ENCODE results near the gene FCGR1A.
"Not testable (repeated sequence)": the region's sequence is repeated elsewhere in the genome, so short reads cannot be mapped to it uniquely, and the experiment has no call there.

FCGR1A gene

DNA sequence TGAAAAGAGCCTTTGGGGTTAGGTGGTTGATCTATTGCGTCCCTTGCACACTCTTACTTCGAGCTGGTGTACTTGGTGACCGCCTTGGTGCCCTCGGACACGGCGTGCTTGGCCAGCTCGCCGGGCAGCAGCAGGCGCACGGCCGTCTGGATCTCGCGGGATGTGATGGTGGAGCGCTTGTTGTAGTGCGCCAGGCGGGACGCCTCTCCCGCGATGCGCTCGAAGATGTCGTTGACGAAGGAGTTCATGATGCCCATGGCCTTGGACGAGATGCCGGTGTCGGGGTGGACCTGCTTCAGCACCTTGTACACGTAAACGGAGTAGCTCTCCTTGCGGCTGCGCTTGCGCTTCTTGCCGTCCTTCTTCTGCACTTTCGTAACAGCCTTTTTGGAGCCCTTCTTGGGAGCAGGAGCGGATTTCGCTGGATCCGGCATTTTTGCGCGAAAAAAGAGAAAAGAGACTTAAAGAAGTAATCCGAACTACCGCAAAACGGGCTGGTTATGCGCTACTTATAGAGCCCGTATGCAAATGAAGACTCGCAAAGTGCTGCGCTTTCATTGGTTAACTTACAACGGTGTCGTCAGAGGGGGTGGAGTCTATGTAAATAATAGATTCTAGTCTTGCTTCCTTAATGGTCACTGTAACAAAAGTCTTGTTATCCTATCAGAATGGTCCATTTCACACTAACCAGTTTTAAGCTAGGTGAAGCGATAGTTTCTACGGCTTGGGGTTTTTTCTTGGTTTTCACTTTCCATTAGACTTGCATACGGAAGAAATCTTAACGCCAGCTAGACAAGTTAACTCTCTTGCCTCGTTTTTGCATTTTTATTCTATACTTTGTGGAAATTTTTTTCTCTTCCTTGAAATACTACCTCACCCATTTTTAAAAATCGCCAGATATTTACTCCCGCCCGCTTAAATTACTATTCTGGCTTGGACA is 29.7 kb downstream of the FCGR1A start:
- H3K4me3 ChIP-seq (ENCODE audit: low read depth, low read length) = peak overlapping the region; percentile 43
- DNase-seq (ENCODE audit: low read depth) = peak; percentile 95
- TF ChIP-seq POLR2A (IDR thresholded peaks at IDR 0.05; ENCODE audit: extremely low read depth, insufficient read length) = peak; percentile 44

GRCh38 chr1:149812893-149813801 is 30.7 kb downstream of the FCGR1A start:
- DNase-seq (ENCODE audit: low read depth) = peak; percentile 85
- TF ChIP-seq MYC (IDR thresholded peaks at IDR 0.05; ENCODE audit: low read depth, low read length) = 0 out of 2 replicates have a peak, but pooled peaks have one; percentile 9
- TF ChIP-seq POLR2A (IDR thresholded peaks at IDR 0.05; ENCODE audit: extremely low read depth, insufficient read length) = peak; percentile 56
- H3K4me3 ChIP-seq (ENCODE audit: low read depth, low read length) = peak overlapping the region; percentile 58

- not testable (repeated sequence) for H3K4me3 ChIP-seq (ENCODE audit: low read depth, low read length); DNase-seq (ENCODE audit: low read depth)
Measured at GRCh38 chr1:149820387-149820786, 37.9 kb downstream of the FCGR1A start.

GRCh38 chr1:149826555-149826954 is 44.1 kb downstream of the FCGR1A start:
- H3K4me3 ChIP-seq (ENCODE audit: low read depth, low read length); DNase-seq (ENCODE audit: low read depth): not testable (repeated sequence)

DNA sequence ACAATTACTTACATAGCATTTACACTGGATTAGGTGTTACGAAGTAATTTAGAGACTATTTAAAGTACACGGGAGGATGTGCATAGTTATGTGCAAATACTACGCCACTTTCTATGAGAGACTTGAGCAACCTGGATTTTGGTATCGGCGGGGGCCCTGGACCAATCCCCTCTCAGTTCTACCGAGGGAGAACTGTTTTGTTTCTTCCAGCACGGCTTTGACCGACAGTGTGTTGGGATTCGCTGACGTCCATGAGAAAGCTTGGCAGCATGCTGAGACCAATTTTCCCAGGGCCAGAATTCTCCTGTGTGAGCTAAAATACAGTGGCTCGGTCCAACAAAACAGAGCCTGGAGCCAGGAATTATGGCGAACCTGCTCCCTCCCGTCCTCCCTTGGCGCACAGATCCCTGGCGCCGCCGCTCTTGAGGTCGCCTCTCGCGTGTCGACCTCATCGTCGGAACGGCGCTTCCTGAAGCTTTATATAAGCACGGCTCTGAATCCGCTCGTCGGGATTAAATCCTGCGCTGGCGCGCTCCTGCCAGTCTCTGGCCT is 49.3 kb downstream of the FCGR1A start:
- not testable (repeated sequence) for DNase-seq (ENCODE audit: low read depth); H3K4me3 ChIP-seq (ENCODE audit: low read depth, low read length)

DNA sequence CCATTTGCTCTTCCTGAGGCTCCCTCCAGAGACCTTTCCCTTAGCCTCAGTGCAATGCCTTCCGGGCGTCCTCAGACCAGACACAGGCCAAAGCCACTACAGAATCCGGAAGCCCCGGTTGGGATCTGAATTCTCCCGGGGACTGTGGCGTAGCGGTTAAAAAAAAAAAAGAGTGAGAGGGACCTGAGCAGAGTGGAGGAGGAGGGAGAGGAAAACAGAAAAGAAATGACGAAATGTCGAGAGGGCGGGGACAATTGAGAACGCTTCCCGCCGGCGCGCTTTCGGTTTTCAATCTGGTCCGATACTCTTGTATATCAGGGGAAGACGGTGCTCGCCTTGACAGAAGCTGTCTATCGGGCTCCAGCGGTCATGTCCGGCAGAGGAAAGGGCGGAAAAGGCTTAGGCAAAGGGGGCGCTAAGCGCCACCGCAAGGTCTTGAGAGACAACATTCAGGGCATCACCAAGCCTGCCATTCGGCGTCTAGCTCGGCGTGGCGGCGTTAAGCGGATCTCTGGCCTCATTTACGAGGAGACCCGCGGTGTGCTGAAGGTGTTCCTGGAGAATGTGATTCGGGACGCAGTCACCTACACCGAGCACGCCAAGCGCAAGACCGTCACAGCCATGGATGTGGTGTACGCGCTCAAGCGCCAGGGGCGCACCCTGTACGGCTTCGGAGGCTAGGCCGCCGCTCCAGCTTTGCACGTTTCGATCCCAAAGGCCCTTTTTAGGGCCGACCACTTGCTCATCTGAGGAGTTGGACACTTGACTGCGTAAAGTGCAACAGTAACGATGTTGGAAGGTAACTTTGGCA is 50.0 kb downstream of the FCGR1A start:
- not testable (repeated sequence) for H3K4me3 ChIP-seq (ENCODE audit: low read depth, low read length); DNase-seq (ENCODE audit: low read depth)

- H3K4me3 ChIP-seq (ENCODE audit: low read depth, low read length); DNase-seq (ENCODE audit: low read depth): not testable (repeated sequence)
Measured at GRCh38 chr1:149833144-149833543, 50.6 kb downstream of the FCGR1A start.

- not testable (repeated sequence) for DNase-seq (ENCODE audit: low read depth); H3K4me3 ChIP-seq (ENCODE audit: low read depth, low read length)
Measured at GRCh38 chr1:149841149-149841548, 58.7 kb downstream of the FCGR1A start.
